Body of pancreas (tissue), 4 donors: Measurements from ENCODE around the gene LYST.

ENCODE experiments used
- CTCF ChIP-seq, 7 experiments: fragments of 450-650 bp in 4 of 7; fragments of 200-600 bp in 3 of 7; sonication (generic) in 3 of 7; IDR thresholded peaks; one replicate each; pipeline ENCODE4 v1.5.1; 2016 to 2019; ENCODE audit warnings: antibody characterized with exemption in 7 of 7
- POLR2A ChIP-seq, 3 donors: fragments of 450-650 bp; IDR thresholded peaks; one replicate each; pipeline ENCODE4 v1.6.1; 2016; ENCODE audit warnings: antibody characterized with exemption in 3 of 3, mild to moderate bottlenecking in 2 of 3

- no peak for TF ChIP-seq POLR2A (IDR thresholded peaks at IDR 0.05)
- no peak for TF ChIP-seq CTCF (IDR thresholded peaks at IDR 0.05)
These were observed 76.6 kb downstream of the LYST start for GRCh38 chr1:235790123-235790522.
